ENCODE measurements around the gene HOOK2. TPM values are rescaled to one million over a fixed set of nuclear protein-coding genes. Genes with fewer than 3 reads are reported as not detected.

Gene HOOK2
- total and polyA plus RNA-seq, 9 of the 15 experiments (the other 6 are each of a cell fraction or from before 2014, with no cell fraction given): 1.3 to 17.2 (median 9.9) TPM

DNA sequence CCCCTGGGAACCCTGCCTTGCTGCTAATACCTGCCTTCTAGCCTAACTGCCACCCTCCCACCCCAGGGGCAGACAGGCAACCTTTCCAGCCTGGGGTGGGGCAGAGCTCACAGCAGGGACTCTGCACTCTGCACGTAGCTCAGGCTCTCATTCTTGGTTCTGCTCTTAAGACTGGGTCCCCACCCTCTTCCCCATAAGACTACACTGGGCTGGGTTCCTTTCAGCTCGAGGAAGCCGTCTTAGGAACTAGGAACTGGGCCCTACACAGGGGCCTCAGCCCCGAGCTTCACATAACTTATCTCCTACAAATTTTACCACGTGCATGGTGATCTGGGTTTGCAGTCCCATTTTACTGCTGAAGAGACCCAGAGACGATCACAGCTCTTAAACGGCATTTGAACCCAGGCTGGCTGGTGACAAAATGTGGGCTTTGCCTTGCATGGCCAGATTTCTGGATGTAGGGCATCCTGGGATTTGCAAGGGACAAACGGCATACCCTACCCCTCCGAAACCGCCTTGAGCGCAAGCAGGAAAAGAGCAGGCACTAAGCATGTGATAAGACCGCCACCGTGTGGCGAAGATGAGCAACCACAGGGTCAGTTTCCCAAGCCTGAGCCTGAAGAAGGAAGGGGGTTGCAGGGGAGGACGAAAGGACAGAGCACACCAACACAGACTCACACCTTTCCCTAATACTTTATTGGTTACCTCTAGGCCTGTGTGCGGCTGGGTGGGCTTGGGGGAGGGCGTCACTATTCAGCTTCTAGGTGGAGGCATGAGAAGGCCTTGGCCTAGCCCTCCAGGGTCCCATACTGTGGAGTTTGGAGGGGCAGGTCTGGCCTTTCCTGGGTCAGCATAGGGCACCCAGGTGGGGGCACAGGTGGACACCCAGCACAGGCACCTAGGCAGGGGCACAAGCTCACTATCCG is 21.1 kb upstream of the HOOK2 start (continued):
- TF ChIP-seq HDAC8 (tag; IDR thresholded peaks at IDR 0.05) (no peak), ELF2 (CRISPR knock-in tag; IDR thresholded peaks at IDR 0.05) (0 out of 2 replicates have a peak, but pooled peaks have one; percentile 36), ZNF511 (CRISPR knock-in tag; IDR thresholded peaks at IDR 0.05) (0 out of 2 replicates have a peak, but pooled peaks have one; percentile 29), POLR2AphosphoS5 (IDR thresholded peaks at IDR 0.05; ENCODE audit: control insufficient read depth, insufficient read depth, low read depth, low read length) (peak; percentile 21; the same call in 1 of the 2 replicates), NCOA1 (IDR thresholded peaks at IDR 0.05; ENCODE audit: low read depth) (no peak), ESRRA (IDR thresholded peaks at IDR 0.05; ENCODE audit: borderline replicate concordance, low read depth) (0 out of 2 replicates have a peak, but pooled peaks have one; percentile 8), ZNF318 (IDR thresholded peaks at IDR 0.05; ENCODE audit: borderline replicate concordance in 1 of 2, low read depth in 1 of 2) (no peak), ZNF175 (CRISPR knock-in tag; IDR thresholded peaks at IDR 0.05; ENCODE audit: low read depth) (no peak), ZNF212 (CRISPR knock-in tag; IDR thresholded peaks at IDR 0.05) (no peak), CXXC5 (CRISPR knock-in tag; IDR thresholded peaks at IDR 0.05) (peak; percentile 55)
